Measurements from ENCODE around the gene BANK1. TPM values are rescaled to one million over a fixed set of nuclear protein-coding genes. Genes with fewer than 3 reads are reported as not detected.

The BANK1 gene
- total RNA-seq, 1 experiment from 2014 or later, result 3.3 TPM

DNA sequence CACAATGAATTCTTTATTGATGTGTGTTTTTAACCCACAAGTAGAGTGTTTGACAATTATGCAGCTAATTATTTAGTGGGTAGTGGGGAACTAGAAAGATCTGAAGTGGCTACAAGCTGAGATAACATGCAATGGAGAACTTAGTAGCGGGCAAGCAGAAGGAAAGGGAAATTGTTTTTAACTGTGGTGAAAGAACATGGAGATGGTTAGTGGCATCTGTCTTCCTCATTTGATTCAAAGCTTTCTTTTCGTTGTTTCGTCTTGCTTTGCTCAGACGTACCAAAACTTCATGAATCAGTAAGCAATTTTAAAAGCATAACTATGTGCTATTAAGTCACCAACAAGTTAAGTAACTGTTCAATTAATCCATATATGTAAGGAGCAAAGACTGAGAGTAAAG lies 169.9 kb downstream of the BANK1 start:
- no TSS peak for BruUV-seq (replicated peaks)

DNA sequence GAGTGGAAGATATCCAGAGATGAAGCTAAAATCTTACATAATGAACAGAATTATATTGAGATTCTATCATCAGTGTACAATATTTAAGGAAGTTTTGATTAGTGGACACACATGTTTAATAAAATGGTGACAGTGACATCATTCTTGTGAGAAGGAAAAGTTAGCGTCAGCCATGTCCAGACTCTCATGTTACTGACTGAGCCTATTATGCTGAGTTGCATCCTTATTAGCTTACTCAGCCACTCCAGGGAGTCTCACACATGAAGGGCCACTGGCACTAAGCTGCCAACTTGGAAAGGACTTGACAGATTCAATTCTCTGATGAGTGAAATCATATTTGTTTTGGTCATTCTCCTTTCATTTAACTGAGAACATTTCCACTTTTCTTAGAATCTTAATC lies 170.6 kb downstream of the BANK1 start:
- Histone ChIP-seq H3K4me3 (ENCODE audit: low read depth in 2 of 2, low read length in 2 of 2) (no peak overlapping the region), H3K27me3 (ENCODE audit: control insufficient read depth, insufficient read depth, low read length) (no peaks in the 10 kb centered on the region), H3K9me3 (ENCODE audit: control insufficient read depth, insufficient read depth, low read depth, low read length) (no peaks in the 10 kb centered on the region), H3K36me3 (ENCODE audit: control insufficient read depth, insufficient read depth, low read length) (no peaks in the 10 kb centered on the region), H3K27ac (ENCODE audit: low read length) (no peak overlapping the region), H3K4me1 (ENCODE audit: control insufficient read depth, insufficient read depth, low read length) (no peaks in the 10 kb centered on the region)
- BruUV-seq (replicated peaks), result no TSS peak
- ChIA-PET CTCF (no interaction called here), POLR2A (no interaction called here)
- no peak for ATAC-seq
- intact Hi-C loops (cut with micrococcal nuclease; ENCODE audit: unreplicated experiment) (no loop called here), in situ Hi-C loops (cut with HindIII; ENCODE audit: low pct_unique_long_range_greater_than_20kb, low sequenced_read_pairs) (no loop called here)
- TF ChIP-seq REST (IDR thresholded peaks at IDR 0.05; ENCODE audit: insufficient read depth in 1 of 2, low read depth in 2 of 2, low read length in 1 of 2) (no peak), POLR2AphosphoS5 (IDR thresholded peaks at IDR 0.05; ENCODE audit: low read depth, low read length) (no peak), CTCF (IDR thresholded peaks at IDR 0.05) (no peak)
- no peak for DNase-seq (ENCODE audit: low read depth, low spot score)

More for the DNA sequence above, 169.9 kb downstream of the BANK1 start:
- ChIA-PET POLR2A (no interaction called here), CTCF (no interaction called here)
- Histone ChIP-seq H3K27me3 (ENCODE audit: control insufficient read depth, insufficient read depth, low read length) (no peaks in the 10 kb centered on the region), H3K4me3 (ENCODE audit: low read depth in 2 of 2, low read length in 2 of 2) (no peak overlapping the region), H3K9me3 (ENCODE audit: control insufficient read depth, insufficient read depth, low read depth, low read length) (no peaks in the 10 kb centered on the region), H3K4me1 (ENCODE audit: control insufficient read depth, insufficient read depth, low read length) (no peaks in the 10 kb centered on the region), H3K36me3 (ENCODE audit: control insufficient read depth, insufficient read depth, low read length) (no peaks in the 10 kb centered on the region), H3K27ac (ENCODE audit: low read length) (no peak overlapping the region)
- DNase-seq (ENCODE audit: low read depth, low spot score), result no peak
- intact Hi-C loops (cut with micrococcal nuclease; ENCODE audit: unreplicated experiment), result no loop called here
- TF ChIP-seq REST (IDR thresholded peaks at IDR 0.05; ENCODE audit: insufficient read depth in 1 of 2, low read depth in 2 of 2, low read length in 1 of 2) (no peak), POLR2AphosphoS5 (IDR thresholded peaks at IDR 0.05; ENCODE audit: low read depth, low read length) (no peak), TCF7L2 (IDR thresholded peaks at IDR 0.05; ENCODE audit: low read depth, low read length) (no peak), CTCF (IDR thresholded peaks at IDR 0.05) (no peak), SIN3A (IDR thresholded peaks at IDR 0.05; ENCODE audit: borderline replicate concordance, insufficient read depth, low read depth, low read length) (no peak)
- no peak for ATAC-seq
- in situ Hi-C loops (cut with HindIII; ENCODE audit: low pct_unique_long_range_greater_than_20kb, low sequenced_read_pairs), result no loop called here

Data from Panc1 (cell line).